ENCODE results near the gene OR6C70. TPM values are rescaled to one million over a fixed set of nuclear protein-coding genes. Genes with fewer than 3 reads are reported as not detected.

OR6C70 gene
- total RNA-seq, 1 donor from 2014 or later, result not detected

Other genes with a start within 250 kb of the OR6C70 start
- not detected for gene OR10A7, start 249.1 kb downstream of the OR6C70 start, total RNA-seq
- gene OR6C74, start 225.5 kb downstream of the OR6C70 start, total RNA-seq, result not detected
- not detected for gene OR6C6, start 173.6 kb downstream of the OR6C70 start, total RNA-seq
- gene OR6C1, start 155.8 kb downstream of the OR6C70 start, total RNA-seq, result not detected
- not detected for gene OR6C3, start 139.4 kb downstream of the OR6C70 start, total RNA-seq
- gene OR6C75, start 107.2 kb downstream of the OR6C70 start, total RNA-seq, result not detected
- not detected for gene OR6C65, start 69.6 kb downstream of the OR6C70 start, total RNA-seq
- not detected for gene OR6C76, start 43.9 kb downstream of the OR6C70 start, total RNA-seq
- not detected for gene OR6C2, start 26.1 kb downstream of the OR6C70 start, total RNA-seq
- gene OR6C68, start 22.2 kb upstream of the OR6C70 start, total RNA-seq, result not detected
- gene OR6C4, start 79.5 kb upstream of the OR6C70 start, total RNA-seq, result not detected
- gene OR2AP1, start 102.3 kb upstream of the OR6C70 start, total RNA-seq, result not detected
- gene OR10P1, start 166.8 kb upstream of the OR6C70 start, total RNA-seq, result not detected
- 87.4 TPM for gene ITGA7, start 237.8 kb upstream of the OR6C70 start, total RNA-seq
- 47.4 TPM for gene BLOC1S1, start 245.9 kb upstream of the OR6C70 start, total RNA-seq